ENCODE data around the gene SVOPL.

Gene SVOPL

GRCh38 chr7:138553805-138554204, 147.4 kb downstream of the SVOPL start:
- Histone ChIP-seq H3K36me3 (ENCODE audit: insufficient read depth, low read length) (peaks cover 54% of the 10 kb centered on the region), H3K9ac (ENCODE audit: low read length) (no peak overlapping the region), H3K9me3 (ENCODE audit: low read length) (peaks cover 18% of the 10 kb centered on the region), H3K27ac (ENCODE audit: low read depth, low read length) (no peak overlapping the region), H3K4me1 (ENCODE audit: insufficient read depth, low read length) (no peaks in the 10 kb centered on the region), H3K4me3 (ENCODE audit: low read depth in 1 of 2, low read length in 2 of 2) (no peak overlapping the region), H3K27me3 (ENCODE audit: control insufficient read depth in 1 of 2, insufficient read depth in 2 of 2, low read length in 2 of 2) (no peaks in the 10 kb centered on the region)

GRCh38 chr7:138551102-138551501, 150.1 kb downstream of the SVOPL start:
- no peak overlapping the region for H3K9ac ChIP-seq (ENCODE audit: low read length)
- H3K27ac ChIP-seq (ENCODE audit: low read depth, low read length), result no peak overlapping the region
- H3K4me1 ChIP-seq (ENCODE audit: insufficient read depth, low read length), result no peaks in the 10 kb centered on the region
- peaks cover 29% of the 10 kb centered on the region for H3K36me3 ChIP-seq (ENCODE audit: insufficient read depth, low read length)
- H3K27me3 ChIP-seq (ENCODE audit: control insufficient read depth in 1 of 2, insufficient read depth in 2 of 2, low read length in 2 of 2), result no peaks in the 10 kb centered on the region
- H3K9me3 ChIP-seq (ENCODE audit: low read length), result peaks cover under 1% of the 10 kb centered on the region
- no peak overlapping the region for H3K4me3 ChIP-seq (ENCODE audit: low read depth in 1 of 2, low read length in 2 of 2)

- Histone ChIP-seq H3K4me1 (ENCODE audit: insufficient read depth, low read length) (no peaks in the 10 kb centered on the region), H3K36me3 (ENCODE audit: insufficient read depth, low read length) (peaks cover 29% of the 10 kb centered on the region), H3K9me3 (ENCODE audit: low read length) (no peaks in the 10 kb centered on the region), H3K27me3 (ENCODE audit: control insufficient read depth in 1 of 2, insufficient read depth in 2 of 2, low read length in 2 of 2) (no peaks in the 10 kb centered on the region), H3K27ac (ENCODE audit: low read depth, low read length) (no peak overlapping the region), H3K4me3 (ENCODE audit: low read depth in 1 of 2, low read length in 2 of 2) (no peak overlapping the region), H3K9ac (ENCODE audit: low read length) (no peak overlapping the region)
These were observed 150.8 kb downstream of the SVOPL start for GRCh38 chr7:138550337-138550736.

GRCh38 chr7:138549082-138549481, 152.1 kb downstream of the SVOPL start:
- Histone ChIP-seq H3K4me3 (ENCODE audit: low read depth in 1 of 2, low read length in 2 of 2) (no peak overlapping the region), H3K9me3 (ENCODE audit: low read length) (no peaks in the 10 kb centered on the region), H3K9ac (ENCODE audit: low read length) (no peak overlapping the region), H3K4me1 (ENCODE audit: insufficient read depth, low read length) (no peaks in the 10 kb centered on the region), H3K36me3 (ENCODE audit: insufficient read depth, low read length) (peaks cover 21% of the 10 kb centered on the region), H3K27ac (ENCODE audit: low read depth, low read length) (no peak overlapping the region), H3K27me3 (ENCODE audit: control insufficient read depth in 1 of 2, insufficient read depth in 2 of 2, low read length in 2 of 2) (no peaks in the 10 kb centered on the region)

- no peak overlapping the region for H3K4me3 ChIP-seq (ENCODE audit: low read depth in 1 of 2, low read length in 2 of 2)
- no peaks in the 10 kb centered on the region for H3K4me1 ChIP-seq (ENCODE audit: insufficient read depth, low read length)
- no peak overlapping the region for H3K9ac ChIP-seq (ENCODE audit: low read length)
- no peak overlapping the region for H3K27ac ChIP-seq (ENCODE audit: low read depth, low read length)
- no peaks in the 10 kb centered on the region for H3K27me3 ChIP-seq (ENCODE audit: control insufficient read depth in 1 of 2, insufficient read depth in 2 of 2, low read length in 2 of 2)
- H3K36me3 ChIP-seq (ENCODE audit: insufficient read depth, low read length), result peaks cover 15% of the 10 kb centered on the region
- H3K9me3 ChIP-seq (ENCODE audit: low read length), result no peaks in the 10 kb centered on the region
These were observed 154.3 kb downstream of the SVOPL start for GRCh38 chr7:138546829-138547228.

GRCh38 chr7:138546064-138546619, 155.0 kb downstream of the SVOPL start:
- Histone ChIP-seq H3K27me3 (ENCODE audit: control insufficient read depth in 1 of 2, insufficient read depth in 2 of 2, low read length in 2 of 2) (no peaks in the 10 kb centered on the region), H3K9ac (ENCODE audit: low read length) (no peak overlapping the region), H3K4me3 (ENCODE audit: low read depth in 1 of 2, low read length in 2 of 2) (no peak overlapping the region), H3K4me1 (ENCODE audit: insufficient read depth, low read length) (no peaks in the 10 kb centered on the region), H3K36me3 (ENCODE audit: insufficient read depth, low read length) (peaks cover 9% of the 10 kb centered on the region), H3K9me3 (ENCODE audit: low read length) (no peaks in the 10 kb centered on the region), H3K27ac (ENCODE audit: low read depth, low read length) (no peak overlapping the region)

- Histone ChIP-seq H3K27me3 (ENCODE audit: control insufficient read depth in 1 of 2, insufficient read depth in 2 of 2, low read length in 2 of 2) (no peaks in the 10 kb centered on the region), H3K4me1 (ENCODE audit: insufficient read depth, low read length) (no peaks in the 10 kb centered on the region), H3K36me3 (ENCODE audit: insufficient read depth, low read length) (peaks cover 5% of the 10 kb centered on the region), H3K4me3 (ENCODE audit: low read depth in 1 of 2, low read length in 2 of 2) (no peak overlapping the region), H3K9ac (ENCODE audit: low read length) (no peak overlapping the region), H3K9me3 (ENCODE audit: low read length) (no peaks in the 10 kb centered on the region), H3K27ac (ENCODE audit: low read depth, low read length) (no peak overlapping the region)
These were observed 156.0 kb downstream of the SVOPL start for GRCh38 chr7:138545123-138545522.

All from muscle layer of colon (tissue), 2 donors.